Activated CD4-positive, CD25-positive, alpha-beta regulatory T cell treated with anti-CD3 and anti-CD28 coated beads, Interleukin-2, amount 50 U/mL, for 24 hours (primary cell): Measurements from ENCODE around the gene OR2A5.
"Not testable (repeated sequence)": the region's sequence is repeated elsewhere in the genome, so short reads cannot be mapped to it uniquely, and the experiment has no call there.

Source experiments
- ATAC-seq, 2 donors: fragments of 150-1000 bp; cut with Tn5 transposase; one replicate each; pipeline ENCODE4 v1.10.0; 2021; ENCODE audit warnings: mild to moderate bottlenecking in 1 of 2, moderate library complexity in 1 of 2

The OR2A5 gene

GRCh38 chr7:144048648-144049047 is at the start of gene OR2A5:
Gene OR2A5, plus strand, starts transcription at chr7:144048948. Its CDS starts 1,454 bp downstream, at chr7:144050402.
- ATAC-seq = no peak

- ATAC-seq = no peak
Measured at GRCh38 chr7:144000020-144000419, 48.7 kb upstream of the OR2A5 start, which contains the start of gene OR6B1. Gene OR6B1, plus strand, starts transcription at chr7:144000320. Its CDS starts 3,677 bp downstream, at chr7:144003997.

GRCh38 chr7:144001543-144001942 is 47.2 kb upstream of the OR2A5 start:
- no peak for ATAC-seq

GRCh38 chr7:144004703-144005102 is 44.0 kb upstream of the OR2A5 start:
- no peak for ATAC-seq

GRCh38 chr7:144006029-144006691 is 42.6 kb upstream of the OR2A5 start:
- no peak for ATAC-seq

GRCh38 chr7:144006692-144007042 is 42.1 kb upstream of the OR2A5 start:
- no peak for ATAC-seq

- ATAC-seq = no peak
Measured at GRCh38 chr7:144009361-144009760, 39.4 kb upstream of the OR2A5 start.

- ATAC-seq = not testable (repeated sequence)
Measured at GRCh38 chr7:144010061-144010460, 38.7 kb upstream of the OR2A5 start.

- not testable (repeated sequence) for ATAC-seq
Measured at GRCh38 chr7:144010821-144011220, 37.9 kb upstream of the OR2A5 start.

- no peak for ATAC-seq
Measured at GRCh38 chr7:144011458-144012230, 37.1 kb upstream of the OR2A5 start.

GRCh38 chr7:144018065-144018464 is 30.7 kb upstream of the OR2A5 start:
- ATAC-seq = no peak

- ATAC-seq = no peak
Measured at GRCh38 chr7:144019457-144019856, 29.3 kb upstream of the OR2A5 start.

- no peak for ATAC-seq
Measured at GRCh38 chr7:144020340-144020739, 28.4 kb upstream of the OR2A5 start.

- no peak for ATAC-seq
Measured at GRCh38 chr7:144022169-144022568, 26.6 kb upstream of the OR2A5 start.

GRCh38 chr7:144023171-144023827 is 25.4 kb upstream of the OR2A5 start:
- no peak for ATAC-seq

- ATAC-seq = no peak
Measured at GRCh38 chr7:144024213-144024612, 24.5 kb upstream of the OR2A5 start.

- no peak for ATAC-seq
Measured at GRCh38 chr7:144026203-144026883, 22.4 kb upstream of the OR2A5 start.

- no peak for ATAC-seq
Measured at GRCh38 chr7:144027070-144027469, 21.7 kb upstream of the OR2A5 start.

GRCh38 chr7:144027974-144028373 is 20.8 kb upstream of the OR2A5 start:
- ATAC-seq = peak in 1 of 2 donors; percentile 44

GRCh38 chr7:144028547-144028946 is 20.2 kb upstream of the OR2A5 start:
- no peak for ATAC-seq

GRCh38 chr7:144032516-144032915 is 16.2 kb upstream of the OR2A5 start:
- no peak for ATAC-seq

- no peak for ATAC-seq
Measured at GRCh38 chr7:144032985-144033709, 15.6 kb upstream of the OR2A5 start.
